ENCODE results near the gene NRG2.
A peak's percentile ranks its signal among the peaks of the same experiment; 100 is the strongest.

Gene NRG2

GRCh38 chr5:139855946-139856540 is 187.1 kb downstream of the NRG2 start:
- DNase-seq (ENCODE audit: low read depth), result no peak

DNA sequence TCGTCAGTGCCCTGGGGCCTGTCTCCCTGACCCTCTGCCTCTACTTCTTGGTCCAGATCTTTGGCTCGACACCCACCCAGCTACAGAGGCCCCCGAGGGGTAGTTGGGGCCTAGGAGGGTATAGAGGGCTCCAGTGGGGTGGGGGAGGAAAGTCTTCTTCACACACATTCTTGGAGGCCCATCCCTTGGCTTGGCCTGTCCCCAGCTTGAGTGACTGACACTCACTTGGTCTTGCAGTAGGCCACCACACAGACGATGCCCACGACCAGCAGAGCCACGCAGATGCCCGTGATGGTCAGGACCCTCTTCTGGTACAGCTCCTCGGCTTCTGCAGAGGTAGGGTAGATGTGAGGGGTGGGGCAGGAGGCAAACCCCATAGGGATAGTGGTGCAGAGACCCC is 187.6 kb downstream of the NRG2 start:
- no peak for DNase-seq (ENCODE audit: low read depth)

- no peak for DNase-seq (ENCODE audit: low read depth)
Measured at GRCh38 chr5:139854953-139855352, 188.1 kb downstream of the NRG2 start.

DNA sequence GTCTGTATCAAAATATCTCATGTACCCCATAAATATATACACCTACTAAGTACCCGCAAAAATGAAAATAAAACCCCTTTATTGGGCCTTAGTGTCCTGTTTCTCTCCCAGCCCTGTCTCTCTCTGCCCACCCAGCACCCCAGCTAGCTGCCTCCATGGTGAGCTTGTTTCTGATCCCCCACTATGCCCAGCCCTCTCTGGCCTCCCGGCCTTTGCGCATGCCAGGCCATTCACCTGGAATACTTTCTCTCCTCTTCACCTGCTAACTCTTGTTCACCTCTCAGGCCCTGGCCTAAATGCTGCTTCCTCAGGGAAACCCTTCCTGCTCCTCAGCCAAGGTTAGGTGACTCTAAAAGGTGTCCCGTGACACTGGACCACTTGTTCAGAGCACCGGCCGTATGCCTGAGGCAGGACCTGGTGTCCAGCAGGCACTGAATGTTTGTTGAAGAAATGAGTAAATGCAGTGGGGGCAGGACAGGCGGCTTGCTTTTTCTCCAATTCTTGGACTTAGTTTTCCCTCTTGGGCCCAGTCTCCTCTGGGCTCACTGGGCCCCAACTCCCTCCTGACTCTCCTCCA is 189.0 kb downstream of the NRG2 start:
- no peak for DNase-seq (ENCODE audit: low read depth)

DNA sequence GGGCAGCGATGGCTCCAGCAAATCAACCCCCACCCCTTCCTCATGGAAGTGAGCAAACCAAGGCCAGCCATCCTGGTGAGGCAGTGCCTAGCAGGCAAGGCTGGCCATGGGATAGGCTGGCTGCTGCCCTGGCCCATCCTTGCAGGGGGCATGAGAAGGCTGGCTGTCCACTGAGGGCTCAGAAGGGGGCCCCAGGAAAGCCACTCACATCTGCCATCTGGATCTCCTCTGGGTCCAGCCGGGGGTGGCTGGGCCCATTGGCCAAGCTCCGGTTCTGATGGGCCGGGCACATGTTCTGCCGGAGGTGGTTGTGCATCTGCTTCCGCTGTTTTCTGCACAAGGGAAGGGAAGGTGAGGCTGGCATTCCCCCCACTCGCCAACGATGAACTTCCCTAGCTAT is 190.4 kb downstream of the NRG2 start:
- DNase-seq (ENCODE audit: low read depth), result no peak

GRCh38 chr5:139851558-139851957 is 191.5 kb downstream of the NRG2 start:
- DNase-seq (ENCODE audit: low read depth), result no peak

DNA sequence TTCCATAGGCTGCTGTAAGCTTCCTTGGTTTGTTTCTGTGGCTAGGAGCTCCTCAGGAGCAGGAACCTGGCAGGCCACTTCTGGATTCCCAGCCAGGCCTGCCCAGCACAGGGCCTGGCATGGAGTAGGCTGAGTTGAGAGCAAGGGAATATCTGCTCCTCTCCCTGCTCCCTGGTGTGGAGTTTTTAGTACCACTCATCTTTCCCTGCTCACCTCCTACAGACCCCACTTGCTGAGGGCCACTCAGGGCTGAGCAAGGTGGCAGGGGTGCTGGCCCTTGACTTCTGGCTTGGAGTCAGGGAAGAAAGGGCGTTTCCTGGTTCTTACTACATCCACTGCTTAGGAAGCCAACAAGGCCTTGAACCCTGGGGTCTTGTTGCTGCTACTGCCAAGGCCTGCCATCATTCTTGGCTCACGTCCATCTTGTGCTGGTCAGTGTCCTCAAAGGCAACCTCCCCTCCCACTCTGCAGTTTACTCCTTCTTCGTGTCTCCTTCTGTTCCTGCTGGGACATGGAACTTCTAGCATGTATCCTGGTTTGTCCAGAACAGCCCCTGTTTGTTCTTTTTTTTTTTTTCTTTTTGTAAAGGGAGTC is 192.6 kb downstream of the NRG2 start:
- DNase-seq (ENCODE audit: low read depth), result no peak

- no peak for DNase-seq (ENCODE audit: low read depth)
Measured at GRCh38 chr5:139849942-139850341, 193.2 kb downstream of the NRG2 start.

DNA sequence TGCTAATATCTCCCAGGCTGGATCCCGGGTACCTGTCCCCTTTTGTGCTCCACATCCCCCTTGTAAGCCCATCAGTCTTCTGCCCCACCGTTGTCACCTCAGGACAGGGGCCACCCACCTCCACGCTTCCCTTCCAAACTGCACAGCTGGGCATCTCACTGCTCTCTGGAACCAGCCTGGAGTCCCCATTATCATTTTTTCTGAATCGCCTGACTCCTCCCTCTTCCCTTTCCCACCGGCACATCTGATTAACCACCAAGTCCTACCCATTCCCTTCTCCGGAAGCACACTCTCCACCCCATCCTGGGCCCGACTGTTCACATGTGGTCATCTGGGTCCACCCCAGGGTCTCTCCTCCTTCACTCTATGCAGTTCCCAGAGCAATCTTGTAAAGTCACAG is 193.6 kb downstream of the NRG2 start:
- DNase-seq (ENCODE audit: low read depth), result no peak

DNA sequence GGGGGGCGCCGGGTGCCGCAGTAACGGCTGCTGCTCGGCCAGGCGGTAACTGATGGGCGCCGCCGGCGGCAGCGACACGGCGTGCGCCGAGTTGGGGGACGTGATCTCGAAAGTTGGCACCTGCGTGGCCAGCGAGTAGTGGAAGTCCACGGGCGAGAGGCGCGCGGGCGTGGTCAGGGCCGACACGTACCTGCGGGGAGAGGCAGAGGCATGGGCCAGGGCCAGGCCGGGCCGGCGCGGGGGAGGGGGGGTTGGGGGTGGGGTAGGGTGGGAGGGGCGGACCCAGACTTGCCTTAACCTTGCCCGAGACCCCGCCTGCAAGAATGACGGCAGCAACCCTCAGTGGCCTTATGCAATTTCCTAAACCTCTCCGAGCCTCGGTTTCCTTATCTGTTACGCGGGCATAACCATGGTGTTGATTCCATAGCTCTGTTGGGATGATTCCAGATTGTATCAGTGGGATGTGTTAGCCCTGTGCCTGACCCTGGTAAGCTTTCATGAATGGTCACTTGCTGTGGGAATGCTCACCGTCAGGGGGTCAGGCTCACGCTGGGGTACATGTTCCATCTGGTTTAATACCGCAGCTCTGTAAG is 194.5 kb downstream of the NRG2 start:
- no peak for DNase-seq (ENCODE audit: low read depth)

DNA sequence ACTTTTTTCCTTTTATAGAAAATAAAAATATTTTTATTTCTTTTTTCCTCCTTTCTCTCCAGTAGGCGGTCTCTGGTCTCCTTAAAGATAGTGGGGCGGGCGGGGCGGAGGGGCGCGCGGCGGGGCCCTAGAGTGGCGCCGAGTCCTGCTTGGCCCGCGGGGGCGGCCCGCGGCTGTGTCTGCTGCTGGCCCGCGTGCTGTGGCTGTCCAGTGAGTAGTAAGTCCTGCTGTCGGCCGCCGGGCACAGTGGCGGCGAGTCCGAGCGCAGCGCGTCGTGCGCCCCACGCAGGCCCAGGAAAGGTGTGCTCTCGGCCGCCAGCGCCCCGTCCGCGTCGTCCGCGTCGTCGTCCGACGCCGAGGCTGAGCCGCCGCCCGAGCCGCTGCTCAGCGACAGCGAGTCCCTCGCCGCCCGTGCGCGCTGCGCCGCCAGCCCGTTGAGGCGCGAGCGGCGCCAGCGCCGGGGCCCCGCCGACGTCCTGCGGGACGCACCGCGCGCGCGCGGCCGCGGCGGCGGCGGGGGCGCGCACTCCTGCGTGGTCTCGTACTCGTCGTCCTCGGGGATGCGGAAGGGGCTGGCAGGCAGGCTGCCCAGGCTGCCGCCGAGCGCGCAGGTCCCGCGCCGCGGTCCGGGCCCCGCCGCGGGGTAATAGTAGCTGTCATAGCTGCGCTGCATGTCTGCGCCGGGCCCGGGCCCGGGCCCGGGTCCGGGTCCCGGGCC is 195.2 kb downstream of the NRG2 start:
- no peak for DNase-seq (ENCODE audit: low read depth)

- no peak for DNase-seq (ENCODE audit: low read depth)
Measured at GRCh38 chr5:139847091-139847490, 196.0 kb downstream of the NRG2 start.

DNA sequence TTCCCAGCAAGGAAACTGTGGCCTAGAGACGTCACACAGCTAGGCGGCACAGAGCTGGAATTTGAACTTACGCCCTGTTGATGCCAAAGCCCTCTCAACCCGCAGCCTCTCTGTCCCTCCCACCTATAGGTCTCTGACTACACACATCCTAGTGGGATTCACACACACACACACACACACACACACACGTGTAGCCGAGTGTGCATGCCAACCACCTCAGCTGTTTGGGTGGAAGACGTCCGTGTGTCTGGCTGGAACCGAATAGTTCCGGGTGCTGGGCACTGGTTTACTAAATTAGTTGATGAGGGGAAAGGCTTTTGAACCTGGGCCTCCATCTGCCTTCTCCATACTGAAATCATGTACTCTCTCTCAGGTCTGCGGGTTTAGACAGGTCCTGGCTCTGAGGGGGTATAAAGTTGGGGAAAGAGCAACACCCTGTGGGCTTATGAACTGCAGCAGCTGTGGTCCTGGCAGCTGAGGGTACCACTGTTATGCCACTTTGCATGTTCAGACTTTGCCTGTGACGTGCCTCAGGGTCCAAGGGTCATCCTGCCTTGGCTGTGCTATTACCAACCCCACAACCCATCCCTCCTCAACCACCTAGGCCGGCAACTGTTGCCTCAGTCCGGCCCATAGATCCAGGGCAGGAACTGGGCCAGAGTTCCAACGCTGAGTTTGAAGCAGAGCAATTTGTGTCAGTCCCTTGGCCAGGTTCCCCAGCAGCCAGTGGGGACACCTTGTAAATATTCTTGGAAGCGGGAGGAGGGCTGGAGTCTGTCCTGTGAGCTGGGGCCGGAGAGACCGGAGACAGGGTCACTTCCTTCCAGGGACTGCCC is 197.0 kb downstream of the NRG2 start:
- DNase-seq (ENCODE audit: low read depth), result no peak

GRCh38 chr5:139844472-139845145 is 198.5 kb downstream of the NRG2 start:
- peak; percentile 36 for DNase-seq (ENCODE audit: low read depth)

GRCh38 chr5:139843991-139844390 is 199.1 kb downstream of the NRG2 start:
- DNase-seq (ENCODE audit: low read depth), result no peak

- no peak for DNase-seq (ENCODE audit: low read depth)
Measured at GRCh38 chr5:139842321-139842720, 200.8 kb downstream of the NRG2 start.

DNA sequence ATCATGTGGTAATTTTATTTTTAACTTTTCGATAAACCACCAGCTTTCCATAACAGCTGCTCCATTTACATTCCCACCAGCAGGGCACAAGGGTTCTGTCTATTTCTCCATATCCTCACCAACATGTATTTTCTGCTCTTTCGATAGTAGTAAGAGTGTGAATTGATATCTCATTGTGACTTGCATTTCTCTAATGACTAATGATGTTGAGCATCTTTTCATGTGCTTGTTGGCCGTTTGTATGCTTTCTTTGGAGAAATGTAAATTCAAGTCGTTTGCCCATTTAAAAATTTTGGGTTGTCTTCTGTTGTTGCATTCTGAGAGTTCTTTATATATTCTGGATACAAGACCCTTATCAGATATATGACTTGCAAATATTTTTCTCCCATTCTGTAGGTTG is 201.6 kb downstream of the NRG2 start:
- DNase-seq (ENCODE audit: low read depth), result no peak

- no peak for DNase-seq (ENCODE audit: low read depth)
Measured at GRCh38 chr5:139839918-139840317, 203.2 kb downstream of the NRG2 start.

GRCh38 chr5:139839232-139839815 is 203.8 kb downstream of the NRG2 start:
- no peak for DNase-seq (ENCODE audit: low read depth)

GRCh38 chr5:139838381-139839197 is 204.5 kb downstream of the NRG2 start:
- DNase-seq (ENCODE audit: low read depth), result no peak
